Right ventricle myocardium superior (tissue), 1 donor: Measurements from ENCODE around the gene SLC25A48. TPM values are rescaled to one million over a fixed set of nuclear protein-coding genes. Genes with fewer than 3 reads are reported as not detected.

Experiments used
- ATAC-seq: fragments of 200-7000 bp; cut with Tn5 transposase; one replicate; pipeline ENCODE4 v1.9.1; 2020; ENCODE audit warnings: mild to moderate bottlenecking; ENCODE audit not compliant: poor library complexity
- DNase-seq: peaks from one replicate; pipeline ENCODE4 v3.0.0-alpha.2; 2020
- intact Hi-C: fragments of 100-400 bp; cut with DNase I; formaldehyde crosslinking; loops from one replicate; pipeline ENCODE4 v1.11.2; 2022
- total RNA-seq: library from RNA; stranded (reverse); fragmentation: NEBNext Ultra II Directional; extraction: Animal tissue kit (Norgen Biotek cat#: 25700); gene quantifications from one replicate; pipeline ENCODE4 v1.2.1, GENCODE V29; 2021
- donor health status: DM: no; HTN: yes; CAD: no; lungs with severe emphysema.

SLC25A48 gene
- total RNA-seq, 1 donor from 2014 or later, result not detected

GRCh38 chr5:135894276-135894675, 59.8 kb downstream of the SLC25A48 start:
- intact Hi-C loops, result no loop called here
- ATAC-seq (no peak), DNase-seq (no peak)

GRCh38 chr5:135894789-135895188, 60.3 kb downstream of the SLC25A48 start:
- DNase-seq, result no peak
- intact Hi-C loops, result no loop called here
- no peak for ATAC-seq

GRCh38 chr5:135895474-135896006, 61.1 kb downstream of the SLC25A48 start, which contains the start of gene IL9:
Gene IL9 (minus strand): TSS chr5:135895841. CDS start chr5:135895816, 25 bp downstream.
- no peak for ATAC-seq
- no peak for DNase-seq
- intact Hi-C loops, result no loop called here

GRCh38 chr5:135898651-135899050, 64.2 kb downstream of the SLC25A48 start:
- no peak for DNase-seq
- ATAC-seq, result no peak
- intact Hi-C loops, result no loop called here

- no peak for DNase-seq
- no peak for ATAC-seq
- intact Hi-C loops, result no loop called here
Observed at GRCh38 chr5:135900276-135900675, 65.8 kb downstream of the SLC25A48 start.

DNA sequence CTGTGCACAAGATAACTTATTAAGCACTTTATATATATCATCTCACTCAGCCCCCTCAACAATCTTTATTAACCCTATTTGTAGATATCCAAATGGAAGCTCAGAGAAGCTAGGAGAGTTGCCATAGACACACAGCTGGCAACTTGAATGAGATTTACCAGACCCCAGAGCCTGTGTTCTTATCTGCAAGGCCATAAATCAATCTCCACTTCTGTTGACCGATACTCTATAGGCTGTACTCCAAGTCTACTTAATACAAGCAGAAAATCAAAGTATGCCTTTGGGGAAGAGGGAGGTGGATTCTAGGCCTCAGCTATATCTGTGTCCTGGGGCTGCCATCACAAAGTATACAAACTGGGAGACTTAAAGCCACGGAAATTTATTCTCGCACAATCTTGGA, 67.2 kb downstream of the SLC25A48 start:
- intact Hi-C loops, result no loop called here
- ATAC-seq (no peak), DNase-seq (no peak)

DNA sequence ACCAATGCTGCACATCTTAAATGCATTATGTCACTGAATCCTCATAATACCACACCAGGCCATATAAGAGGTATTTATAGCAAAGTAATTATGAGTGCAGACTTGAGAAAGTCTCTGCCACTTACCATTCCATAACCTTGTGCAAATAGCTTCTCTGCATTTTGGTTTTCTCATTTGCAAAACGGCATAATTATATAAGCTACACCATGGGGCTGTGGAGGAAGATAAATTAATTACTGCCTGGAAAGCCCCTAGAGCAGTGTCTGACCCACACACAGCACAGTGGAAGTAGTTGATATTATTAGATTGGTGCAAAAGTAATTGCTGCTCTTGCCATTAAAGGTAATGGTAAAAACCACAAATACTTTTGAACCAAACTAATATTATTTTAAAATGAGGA, 70.7 kb downstream of the SLC25A48 start:
- intact Hi-C loops, result no loop called here
- DNase-seq, result no peak
- ATAC-seq, result no peak

DNA sequence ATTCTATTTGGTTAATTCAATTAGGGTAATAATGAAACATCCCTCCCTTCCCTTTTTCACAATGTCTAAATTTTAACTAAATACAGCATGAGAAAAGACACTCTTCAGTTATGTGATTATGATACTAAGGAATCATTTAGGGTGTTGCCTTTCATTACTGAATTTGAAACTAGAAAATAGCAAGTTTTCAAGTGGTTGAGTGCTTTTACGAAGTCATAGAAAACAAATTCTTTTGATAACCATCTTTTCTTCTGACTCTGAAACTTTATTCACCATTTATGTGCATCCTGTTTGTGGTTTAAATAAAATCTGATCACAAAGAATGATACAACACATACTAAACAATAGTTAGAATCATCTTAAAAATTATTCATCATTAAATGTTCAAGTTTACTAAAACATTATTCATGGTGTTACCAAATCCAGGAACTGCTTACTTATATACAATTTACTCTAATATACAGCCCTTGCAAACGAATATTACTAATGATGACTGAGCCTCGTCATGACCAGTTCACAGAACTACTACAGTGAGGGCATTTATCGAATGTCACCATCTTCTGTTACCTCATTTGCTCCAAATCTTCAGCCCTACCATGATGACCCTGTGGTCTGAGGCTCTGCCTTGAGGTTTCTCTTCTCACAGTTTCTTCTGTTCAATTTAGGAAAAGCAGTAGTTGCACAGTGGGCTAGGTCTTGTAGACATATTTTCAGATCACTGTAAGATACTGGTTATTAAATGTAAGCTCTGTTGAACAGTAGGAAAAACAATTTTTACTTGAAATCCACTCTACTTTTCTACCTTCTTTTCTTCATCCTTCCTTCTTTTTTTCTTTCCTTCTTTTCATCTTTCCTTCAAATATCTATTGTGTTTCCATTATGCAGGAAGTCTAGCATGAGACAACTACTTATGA, 79.5 kb downstream of the SLC25A48 start:
- no peak for DNase-seq
- intact Hi-C loops, result no loop called here

DNA sequence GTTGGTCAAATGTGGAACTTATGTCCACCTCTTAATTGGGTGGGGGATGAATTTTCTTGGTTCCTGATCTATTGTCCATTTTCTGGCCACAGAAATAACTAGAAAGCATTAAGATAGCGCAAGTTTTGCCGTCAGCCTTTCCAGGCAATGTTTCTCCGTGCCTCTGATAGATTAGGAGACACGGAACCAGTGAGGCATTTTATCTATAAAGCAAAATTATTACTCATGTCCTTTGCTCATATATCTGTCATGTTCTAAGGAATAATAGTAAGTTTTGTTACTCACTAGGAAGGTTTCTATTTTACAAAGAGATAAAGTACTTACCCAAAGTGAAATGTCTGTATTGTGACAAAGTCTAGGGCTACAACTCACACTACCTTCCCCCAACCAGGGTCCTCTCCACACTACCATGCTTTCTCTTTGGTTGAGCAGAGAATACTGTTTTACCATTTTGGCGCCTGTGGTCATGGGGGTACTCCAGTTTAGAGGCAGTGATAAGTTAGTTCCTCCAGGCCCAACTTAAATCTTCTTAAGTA, 81.1 kb downstream of the SLC25A48 start:
- intact Hi-C loops, result no loop called here
- DNase-seq (no peak), ATAC-seq (no peak)

More for the DNA sequence above, 79.5 kb downstream of the SLC25A48 start:
- no peak for ATAC-seq

DNA sequence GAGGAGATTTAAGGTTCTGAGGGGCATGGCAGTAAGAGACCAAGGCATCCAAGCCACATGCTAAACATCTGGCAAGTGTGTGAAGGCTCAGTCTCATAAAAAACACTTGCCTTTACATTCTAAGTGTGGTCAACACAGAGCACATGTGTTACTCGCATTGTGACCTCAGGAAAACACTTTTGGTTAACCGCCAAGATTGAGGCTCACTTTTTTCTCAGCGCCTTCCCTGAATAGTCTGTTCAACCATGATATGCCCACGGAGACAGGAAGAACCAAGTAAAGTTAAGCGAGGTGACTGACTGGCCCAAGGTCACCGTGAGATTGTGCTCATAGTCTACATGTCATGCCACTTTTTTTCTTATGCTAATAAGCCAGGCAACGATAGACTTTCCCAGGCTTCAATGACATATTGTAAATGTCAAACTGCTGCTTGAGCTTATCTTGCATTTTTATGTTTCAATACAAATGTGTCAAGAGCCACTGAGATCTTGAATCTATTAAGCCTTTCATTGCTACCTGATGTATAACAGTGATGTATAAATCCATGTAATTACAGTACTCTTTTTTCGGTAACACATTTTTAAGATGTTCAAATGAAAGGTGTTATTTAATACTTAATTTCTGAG, 82.3 kb downstream of the SLC25A48 start:
- DNase-seq (no peak), ATAC-seq (no peak)
- intact Hi-C loops, result no loop called here

DNA sequence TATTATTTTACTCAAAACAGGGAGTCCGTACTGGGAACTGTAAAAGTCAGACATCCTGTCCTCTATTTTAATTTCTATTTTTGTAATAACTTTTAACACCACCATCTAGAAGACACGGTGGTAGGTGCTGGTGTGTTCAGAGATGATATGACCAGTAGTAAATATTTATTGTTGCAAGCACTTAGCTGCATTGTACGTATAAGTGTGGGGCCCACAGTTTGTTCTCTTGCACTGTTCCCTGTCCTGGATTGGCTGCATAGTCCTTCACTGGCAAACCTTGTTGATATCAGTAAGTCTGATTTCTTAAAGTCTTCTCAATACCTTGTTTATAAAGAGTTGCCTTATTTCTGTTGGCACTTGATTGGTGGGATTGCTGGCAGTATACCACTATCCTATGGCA, 85.7 kb downstream of the SLC25A48 start:
- ATAC-seq (no peak), DNase-seq (no peak)
- intact Hi-C loops, result no loop called here

GRCh38 chr5:135921388-135921787, 86.9 kb downstream of the SLC25A48 start:
- DNase-seq (no peak), ATAC-seq (no peak)
- intact Hi-C loops, result no loop called here

DNA sequence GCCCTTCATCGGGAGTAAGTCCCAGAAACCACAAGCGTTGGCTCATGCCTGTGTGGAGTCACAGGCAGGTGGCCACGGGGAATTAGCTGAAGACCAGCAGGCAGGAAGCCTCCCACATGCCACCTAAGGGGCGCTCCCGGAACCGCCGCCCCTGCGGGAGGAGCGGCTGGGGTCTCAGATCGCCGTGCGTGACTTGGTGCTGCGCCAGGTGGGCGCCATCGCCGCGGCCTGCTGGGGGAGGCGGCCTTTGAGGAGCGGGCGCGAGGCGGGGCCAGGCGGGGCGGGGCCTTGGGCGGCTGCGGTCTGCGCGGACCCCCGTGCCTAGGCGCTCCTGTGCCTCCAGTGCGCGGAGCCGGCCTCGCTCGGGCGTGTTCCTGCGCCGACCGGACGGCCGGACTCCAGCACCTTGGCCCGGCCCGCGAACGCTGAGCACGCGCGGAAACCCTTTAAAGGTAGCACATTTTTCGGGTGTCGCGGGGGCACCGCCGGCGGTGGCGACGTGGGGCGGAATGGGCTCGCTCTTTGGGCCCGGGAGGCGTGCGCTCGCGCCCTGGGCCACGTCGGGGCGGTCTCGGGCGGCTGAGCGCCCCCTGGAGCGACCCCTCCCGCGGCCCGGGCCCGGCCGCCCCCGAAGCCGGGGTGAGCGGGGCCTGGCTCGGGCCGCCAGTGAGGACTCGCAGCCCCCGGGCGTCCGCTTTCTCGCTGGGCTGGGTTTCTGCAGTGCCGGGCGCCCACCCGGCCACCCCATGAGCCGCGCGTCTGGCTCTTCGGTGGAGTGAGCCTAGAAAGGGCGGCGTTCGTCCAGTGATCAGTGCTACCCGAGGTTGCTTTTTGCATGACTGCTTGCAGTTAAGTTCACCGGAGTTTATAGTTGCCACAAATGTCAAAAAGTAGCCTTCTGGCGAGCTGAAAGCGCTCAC, 95.8 kb downstream of the SLC25A48 start:
- no peak for ATAC-seq
- intact Hi-C loops, result no loop called here
- no peak for DNase-seq

- ATAC-seq (no peak), DNase-seq (no peak)
- intact Hi-C loops, result no loop called here
Observed at GRCh38 chr5:135930949-135931295, 96.5 kb downstream of the SLC25A48 start.

- DNase-seq (no peak), ATAC-seq (peak; percentile 66)
- intact Hi-C loops, result no loop called here
Observed at GRCh38 chr5:135934939-135935338, 100.5 kb downstream of the SLC25A48 start.

DNA sequence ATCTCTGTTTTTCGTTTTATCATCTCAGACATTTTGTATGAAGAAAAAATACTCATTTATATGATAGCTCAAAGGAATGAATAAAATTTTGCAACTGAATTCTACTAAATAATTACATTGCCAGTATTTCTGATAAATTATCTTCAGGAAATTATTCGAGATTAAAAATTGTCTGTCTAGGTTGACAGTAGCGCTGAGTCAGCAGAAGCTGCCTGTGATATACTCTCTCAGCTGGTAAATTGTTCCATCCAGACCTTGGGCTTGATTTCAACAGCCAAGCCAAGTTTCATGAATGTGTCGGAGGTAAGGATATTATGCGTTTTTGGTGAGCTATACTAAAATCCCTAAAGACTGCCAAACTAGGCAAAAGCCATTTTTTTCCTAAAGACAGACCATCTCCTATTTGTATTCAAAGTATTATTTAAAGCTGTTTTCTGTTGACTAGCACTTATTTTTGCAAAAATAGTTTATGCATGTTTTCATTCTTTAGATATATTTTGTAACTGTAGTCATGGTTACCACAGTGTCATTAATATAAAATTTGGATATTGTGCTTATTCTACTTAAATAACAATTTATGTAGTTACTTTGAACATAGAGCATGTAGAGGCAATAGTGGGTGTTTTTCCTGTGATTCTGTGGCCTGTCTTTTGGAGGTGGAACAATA, 102.9 kb downstream of the SLC25A48 start:
- ATAC-seq (no peak), DNase-seq (no peak)
- intact Hi-C loops, result no loop called here
